ENCODE results near the gene IMPA2. TPM values are rescaled to one million over a fixed set of nuclear protein-coding genes. Genes with fewer than 3 reads are reported as not detected.
"Not testable (repeated sequence)": the region's sequence is repeated elsewhere in the genome, so short reads cannot be mapped to it uniquely, and the experiment has no call there.

IMPA2 gene
- polyA plus RNA-seq, 1 donor (not counting 4 experiments of a cell fraction or from before 2014, with no cell fraction given): 17.6 TPM

- dilution Hi-C loops (cut with MboI; ENCODE audit: extremely low pct_ligation_motif_present, low sequenced_read_pairs): no loop called here
- FAIRE-seq (no peak), DNase-seq (ENCODE audit: low read depth, low spot score) (no peak)
- Histone ChIP-seq H3K27ac (ENCODE audit: control insufficient read depth, insufficient read depth, low read length) (no peak overlapping the region), H4K20me1 (ENCODE audit: control insufficient read depth, extremely low read depth, insufficient read depth, low read length) (no peaks in the 10 kb centered on the region), H3K4me1 (ENCODE audit: control insufficient read depth, extremely low read depth, insufficient read depth, low read length) (peaks cover 6% of the 10 kb centered on the region), H3K9me1 (ENCODE audit: control insufficient read depth, extremely low read depth, insufficient read depth, low read length) (no peaks in the 10 kb centered on the region), H3K36me3 (ENCODE audit: control insufficient read depth in 2 of 2, extremely low read depth in 1 of 2, insufficient read depth in 2 of 2, low read length in 2 of 2) (no peaks in the 10 kb centered on the region), H3K79me2 (ENCODE audit: control insufficient read depth, insufficient read depth, low read length) (no peaks in the 10 kb centered on the region), H3K9ac (ENCODE audit: control insufficient read depth, extremely low read depth, insufficient read depth, low read length) (no peak overlapping the region), H3K9me3 (ENCODE audit: control insufficient read depth, low read depth, low read length) (no peaks in the 10 kb centered on the region), H3K4me3 (ENCODE audit: control insufficient read depth in 2 of 3, extremely low read depth in 1 of 3, insufficient read depth in 2 of 3, low read depth in 1 of 3, low read length in 3 of 3) (no peak overlapping the region), H2AFZ (ENCODE audit: control insufficient read depth, low read length) (no peak overlapping the region), H3K4me2 (ENCODE audit: control insufficient read depth, extremely low read depth, insufficient read depth, low read depth, low read length) (no peak overlapping the region), H3K27me3 (ENCODE audit: control insufficient read depth, extremely low read depth, insufficient read depth, low read length) (no peaks in the 10 kb centered on the region)
- TF ChIP-seq CTCF (optimal IDR thresholded peaks at IDR 0.05 in 1 of 3, IDR thresholded peaks at IDR 0.05 in 1 of 3, conservative IDR thresholded peaks at IDR 0.05 in 1 of 3; ENCODE audit: extremely low read depth in 1 of 3, insufficient read depth in 2 of 3, low read length in 3 of 3) (peak; percentile 27 to 47 (median 39)), EZH2 (IDR thresholded peaks at IDR 0.05; ENCODE audit: low read length) (no peak)
These were observed 17.3 kb upstream of the IMPA2 start for GRCh38 chr18:11963991-11964484.

- TF ChIP-seq CTCF (optimal IDR thresholded peaks at IDR 0.05 in 1 of 3, IDR thresholded peaks at IDR 0.05 in 1 of 3, conservative IDR thresholded peaks at IDR 0.05 in 1 of 3; ENCODE audit: extremely low read depth in 1 of 3, insufficient read depth in 2 of 3, low read length in 3 of 3) (no peak), EZH2 (IDR thresholded peaks at IDR 0.05; ENCODE audit: low read length) (no peak)
- H3K27ac ChIP-seq (ENCODE audit: control insufficient read depth, insufficient read depth, low read length): no peak overlapping the region
- no peaks in the 10 kb centered on the region for H3K9me3 ChIP-seq (ENCODE audit: control insufficient read depth, low read depth, low read length)
- H2AFZ ChIP-seq (ENCODE audit: control insufficient read depth, low read length): no peak overlapping the region
- H3K79me2 ChIP-seq (ENCODE audit: control insufficient read depth, insufficient read depth, low read length): no peaks in the 10 kb centered on the region
- DNase-seq (ENCODE audit: low read depth, low spot score) (no peak), FAIRE-seq (no peak)
- no peak overlapping the region for H3K4me3 ChIP-seq (ENCODE audit: control insufficient read depth in 2 of 3, extremely low read depth in 1 of 3, insufficient read depth in 2 of 3, low read depth in 1 of 3, low read length in 3 of 3)
- H4K20me1 ChIP-seq (ENCODE audit: control insufficient read depth, extremely low read depth, insufficient read depth, low read length): no peaks in the 10 kb centered on the region
- H3K9ac ChIP-seq (ENCODE audit: control insufficient read depth, extremely low read depth, insufficient read depth, low read length): no peak overlapping the region
- H3K27me3 ChIP-seq (ENCODE audit: control insufficient read depth, extremely low read depth, insufficient read depth, low read length): no peaks in the 10 kb centered on the region
- H3K36me3 ChIP-seq (ENCODE audit: control insufficient read depth in 2 of 2, extremely low read depth in 1 of 2, insufficient read depth in 2 of 2, low read length in 2 of 2): no peaks in the 10 kb centered on the region
- H3K4me2 ChIP-seq (ENCODE audit: control insufficient read depth, extremely low read depth, insufficient read depth, low read depth, low read length): no peak overlapping the region
- dilution Hi-C loops (cut with MboI; ENCODE audit: extremely low pct_ligation_motif_present, low sequenced_read_pairs): no loop called here
- H3K9me1 ChIP-seq (ENCODE audit: control insufficient read depth, extremely low read depth, insufficient read depth, low read length): no peaks in the 10 kb centered on the region
- no peaks in the 10 kb centered on the region for H3K4me1 ChIP-seq (ENCODE audit: control insufficient read depth, extremely low read depth, insufficient read depth, low read length)
These were observed 11.1 kb upstream of the IMPA2 start for GRCh38 chr18:11969904-11970835.

DNA sequence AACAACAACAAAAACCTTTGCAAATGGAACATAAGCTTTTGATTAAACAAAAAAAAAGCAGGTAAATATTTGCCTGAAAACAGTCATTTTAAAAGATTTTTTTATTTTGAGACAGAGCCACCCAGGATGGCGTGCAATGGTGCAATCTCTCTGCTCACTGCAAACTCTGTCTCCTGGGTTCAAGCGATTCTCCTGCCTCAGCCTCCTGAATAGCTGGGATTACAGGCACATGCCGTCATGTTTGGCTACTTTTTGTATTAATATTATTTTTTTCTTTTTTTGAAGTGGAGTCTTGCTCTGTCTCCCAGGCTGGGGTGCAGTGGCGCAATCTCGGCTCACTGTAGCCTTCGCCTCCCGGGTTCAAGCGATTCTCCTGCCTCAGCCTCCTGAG lies 10.5 kb upstream of the IMPA2 start:
- H3K9ac ChIP-seq (ENCODE audit: control insufficient read depth, extremely low read depth, insufficient read depth, low read length); H3K4me1 ChIP-seq (ENCODE audit: control insufficient read depth, extremely low read depth, insufficient read depth, low read length); H3K9me1 ChIP-seq (ENCODE audit: control insufficient read depth, extremely low read depth, insufficient read depth, low read length); H3K27me3 ChIP-seq (ENCODE audit: control insufficient read depth, extremely low read depth, insufficient read depth, low read length); FAIRE-seq; H3K79me2 ChIP-seq (ENCODE audit: control insufficient read depth, insufficient read depth, low read length); H3K9me3 ChIP-seq (ENCODE audit: control insufficient read depth, low read depth, low read length); H3K4me3 ChIP-seq (ENCODE audit: control insufficient read depth in 2 of 3, extremely low read depth in 1 of 3, insufficient read depth in 2 of 3, low read depth in 1 of 3, low read length in 3 of 3); DNase-seq (ENCODE audit: low read depth, low spot score); H3K4me2 ChIP-seq (ENCODE audit: control insufficient read depth, extremely low read depth, insufficient read depth, low read depth, low read length); H4K20me1 ChIP-seq (ENCODE audit: control insufficient read depth, extremely low read depth, insufficient read depth, low read length); H3K36me3 ChIP-seq (ENCODE audit: control insufficient read depth in 2 of 2, extremely low read depth in 1 of 2, insufficient read depth in 2 of 2, low read length in 2 of 2); H3K27ac ChIP-seq (ENCODE audit: control insufficient read depth, insufficient read depth, low read length); dilution Hi-C loops (cut with MboI; ENCODE audit: extremely low pct_ligation_motif_present, low sequenced_read_pairs); H2AFZ ChIP-seq (ENCODE audit: control insufficient read depth, low read length): not testable (repeated sequence)

Measured in keratinocyte (primary cell).